Measurements from ENCODE around the gene AFF2. TPM values are rescaled to one million over a fixed set of nuclear protein-coding genes. Genes with fewer than 3 reads are reported as not detected.

AFF2 gene
- total and polyA plus RNA-seq, 5 donors from 2014 or later, result 1.1 TPM; not detected in 4

GRCh38 chrX:148722966-148723365 is 222.5 kb downstream of the AFF2 start:
- Mint-ChIP-seq H3K36me3 (no peaks in the 10 kb centered on the region), H3K27me3 (no peaks in the 10 kb centered on the region)
- H3K27me3 ChIP-seq (ENCODE audit: control insufficient read depth, insufficient read depth, low read length), result no peaks in the 10 kb centered on the region

DNA sequence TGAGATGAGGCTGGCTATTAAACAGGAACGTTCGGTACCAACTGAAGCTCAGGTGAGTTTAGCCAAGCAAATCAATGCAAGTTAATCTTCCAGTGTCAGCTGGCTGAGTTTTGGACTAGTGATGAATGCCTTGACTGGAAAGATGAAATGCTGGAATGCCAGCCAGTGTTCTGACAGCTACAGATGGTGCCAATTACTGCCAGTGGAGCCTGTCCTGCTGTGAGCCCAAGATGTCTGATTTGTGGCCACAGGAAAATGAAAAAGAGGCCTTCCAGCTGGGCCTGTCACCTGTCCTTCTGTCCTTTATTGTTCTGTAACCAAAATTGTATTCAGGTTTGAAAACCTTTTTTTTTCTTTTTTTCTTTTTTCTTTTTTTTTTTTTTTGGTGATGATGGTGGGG is 223.1 kb downstream of the AFF2 start:
- Mint-ChIP-seq H3K36me3 (no peaks in the 10 kb centered on the region), H3K27ac (no peak overlapping the region), H3K27me3 (no peaks in the 10 kb centered on the region), H3K9me3 (no peaks in the 10 kb centered on the region), H3K4me3 (no peak overlapping the region), H3K4me1 (no peaks in the 10 kb centered on the region)
- DNase-seq (no peak), ATAC-seq (ENCODE audit: low read depth in 2 of 2) (no peak)
- H3K27me3 ChIP-seq (ENCODE audit: control insufficient read depth, insufficient read depth, low read length), result no peaks in the 10 kb centered on the region
- no peaks in the 10 kb centered on the region for H3K9me3 ChIP-seq (ENCODE audit: control insufficient read depth in 2 of 2, low read length in 2 of 2)
- H3K36me3 ChIP-seq (ENCODE audit: control insufficient read depth, insufficient read depth, low read length), result no peaks in the 10 kb centered on the region
- H3K4me1 ChIP-seq (ENCODE audit: control insufficient read depth, insufficient read depth, low read length, poor library complexity, severe bottlenecking), result no peaks in the 10 kb centered on the region
- H3K27ac ChIP-seq (ENCODE audit: insufficient read depth, low read length, poor library complexity, severe bottlenecking), result no peak overlapping the region
- H3K4me3 ChIP-seq (ENCODE audit: low read depth, low read length), result no peak overlapping the region

More at GRCh38 chrX:148722966-148723365, 222.5 kb downstream of the AFF2 start:
- no peaks in the 10 kb centered on the region for H3K36me3 ChIP-seq (ENCODE audit: control insufficient read depth, insufficient read depth, low read length)
- H3K9me3 ChIP-seq (ENCODE audit: control insufficient read depth in 2 of 2, low read length in 2 of 2), result no peaks in the 10 kb centered on the region
- Mint-ChIP-seq H3K4me3 (no peak overlapping the region), H3K27ac (no peak overlapping the region), H3K4me1 (no peaks in the 10 kb centered on the region), H3K9me3 (no peaks in the 10 kb centered on the region)
- no peaks in the 10 kb centered on the region for H3K4me1 ChIP-seq (ENCODE audit: control insufficient read depth, insufficient read depth, low read length, poor library complexity, severe bottlenecking)
- no peak for DNase-seq
- no peak overlapping the region for H3K27ac ChIP-seq (ENCODE audit: insufficient read depth, low read length, poor library complexity, severe bottlenecking)
- no peak overlapping the region for H3K4me3 ChIP-seq (ENCODE audit: low read depth, low read length)
- no peak for ATAC-seq (ENCODE audit: low read depth in 2 of 2)

DNA sequence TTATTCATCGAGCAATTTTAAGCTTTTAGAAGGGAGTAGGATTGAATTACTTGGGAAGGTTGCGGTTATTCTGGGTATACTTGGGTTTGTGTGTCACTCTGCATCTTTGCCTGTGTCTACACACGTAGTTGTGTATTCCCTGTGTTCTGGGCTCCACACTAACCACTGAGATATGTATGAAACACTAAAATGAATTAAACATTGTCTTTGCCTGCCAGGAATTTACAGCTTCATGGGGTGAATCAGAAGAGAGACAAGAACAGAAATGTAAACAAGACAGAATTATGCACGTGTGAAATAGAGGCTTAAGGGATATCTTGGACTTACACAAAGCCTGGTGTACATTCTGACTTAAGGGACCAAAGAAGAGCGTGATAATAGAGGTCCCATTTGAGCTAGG is 228.5 kb downstream of the AFF2 start:
- Mint-ChIP-seq H3K9me3 (no peaks in the 10 kb centered on the region), H3K4me3 (no peak overlapping the region), H3K27ac (no peak overlapping the region), H3K27me3 (no peaks in the 10 kb centered on the region), H3K4me1 (no peaks in the 10 kb centered on the region), H3K36me3 (no peaks in the 10 kb centered on the region)
- no peaks in the 10 kb centered on the region for H3K9me3 ChIP-seq (ENCODE audit: control insufficient read depth in 2 of 2, low read length in 2 of 2)
- no peak for ATAC-seq (ENCODE audit: low read depth in 2 of 2)
- no peak overlapping the region for H3K4me3 ChIP-seq (ENCODE audit: low read depth, low read length)
- H3K4me1 ChIP-seq (ENCODE audit: control insufficient read depth, insufficient read depth, low read length, poor library complexity, severe bottlenecking), result no peaks in the 10 kb centered on the region
- no peaks in the 10 kb centered on the region for H3K27me3 ChIP-seq (ENCODE audit: control insufficient read depth, insufficient read depth, low read length)
- DNase-seq, result no peak
- H3K27ac ChIP-seq (ENCODE audit: insufficient read depth, low read length, poor library complexity, severe bottlenecking), result no peak overlapping the region
- H3K36me3 ChIP-seq (ENCODE audit: control insufficient read depth, insufficient read depth, low read length), result no peaks in the 10 kb centered on the region

- H3K4me3 Mint-ChIP-seq, result no peak overlapping the region
- H3K36me3 Mint-ChIP-seq, result no peaks in the 10 kb centered on the region
These were observed 232.3 kb downstream of the AFF2 start for GRCh38 chrX:148732743-148733142.

GRCh38 chrX:148741441-148741840 is 241.0 kb downstream of the AFF2 start:
- Mint-ChIP-seq H3K4me3 (no peak overlapping the region), H3K27ac (no peak overlapping the region), H3K9me3 (peaks cover 0 to 3% (median 0%) of the 10 kb centered on the region in 7 donors), H3K4me1 (peaks cover 0 to 4% (median 0%) of the 10 kb centered on the region in 4 donors), H3K27me3 (no peaks in the 10 kb centered on the region), H3K36me3 (no peaks in the 10 kb centered on the region)
- H3K36me3 ChIP-seq (ENCODE audit: control insufficient read depth, insufficient read depth, low read length), result no peaks in the 10 kb centered on the region
- H3K9me3 ChIP-seq (ENCODE audit: control insufficient read depth in 2 of 2, low read length in 2 of 2), result no peaks in the 10 kb centered on the region
- DNase-seq (no peak), ATAC-seq (ENCODE audit: low read depth in 2 of 2) (no peak)
- no peak overlapping the region for H3K27ac ChIP-seq (ENCODE audit: insufficient read depth, low read length, poor library complexity, severe bottlenecking)
- no peaks in the 10 kb centered on the region for H3K4me1 ChIP-seq (ENCODE audit: control insufficient read depth, insufficient read depth, low read length, poor library complexity, severe bottlenecking)
- H3K27me3 ChIP-seq (ENCODE audit: control insufficient read depth, insufficient read depth, low read length), result no peaks in the 10 kb centered on the region
- H3K4me3 ChIP-seq (ENCODE audit: low read depth, low read length), result no peak overlapping the region

More at GRCh38 chrX:148732743-148733142, 232.3 kb downstream of the AFF2 start:
- Mint-ChIP-seq H3K9me3 (no peaks in the 10 kb centered on the region), H3K27ac (no peak overlapping the region), H3K27me3 (no peaks in the 10 kb centered on the region), H3K4me1 (no peaks in the 10 kb centered on the region)
- Histone ChIP-seq H3K27ac (ENCODE audit: insufficient read depth, low read length, poor library complexity, severe bottlenecking) (no peak overlapping the region), H3K36me3 (ENCODE audit: control insufficient read depth, insufficient read depth, low read length) (no peaks in the 10 kb centered on the region), H3K4me3 (ENCODE audit: low read depth, low read length) (no peak overlapping the region), H3K4me1 (ENCODE audit: control insufficient read depth, insufficient read depth, low read length, poor library complexity, severe bottlenecking) (no peaks in the 10 kb centered on the region), H3K9me3 (ENCODE audit: control insufficient read depth in 2 of 2, low read length in 2 of 2) (no peaks in the 10 kb centered on the region), H3K27me3 (ENCODE audit: control insufficient read depth, insufficient read depth, low read length) (no peaks in the 10 kb centered on the region)
- no peak for ATAC-seq (ENCODE audit: low read depth in 2 of 2)
- DNase-seq, result no peak

- H3K9me3 Mint-ChIP-seq, result no peaks in the 10 kb centered on the region
- Histone ChIP-seq H3K27me3 (ENCODE audit: control insufficient read depth, insufficient read depth, low read length) (no peaks in the 10 kb centered on the region), H3K9me3 (ENCODE audit: control insufficient read depth in 2 of 2, low read length in 2 of 2) (no peaks in the 10 kb centered on the region), H3K4me3 (ENCODE audit: low read depth, low read length) (no peak overlapping the region), H3K36me3 (ENCODE audit: control insufficient read depth, insufficient read depth, low read length) (no peaks in the 10 kb centered on the region), H3K4me1 (ENCODE audit: control insufficient read depth, insufficient read depth, low read length, poor library complexity, severe bottlenecking) (no peaks in the 10 kb centered on the region), H3K27ac (ENCODE audit: insufficient read depth, low read length, poor library complexity, severe bottlenecking) (no peak overlapping the region)
- no peaks in the 10 kb centered on the region for H3K4me1 Mint-ChIP-seq
- peak overlapping the region in 1 of 4 donors; percentile 38 for H3K4me3 Mint-ChIP-seq
- DNase-seq, result no peak
- H3K27ac Mint-ChIP-seq, result no peak overlapping the region
- H3K36me3 Mint-ChIP-seq, result no peaks in the 10 kb centered on the region
- no peak for ATAC-seq (ENCODE audit: low read depth in 2 of 2)
- H3K27me3 Mint-ChIP-seq, result no peaks in the 10 kb centered on the region
These were observed 254.7 kb downstream of the AFF2 start for GRCh38 chrX:148755111-148755510.

- Histone ChIP-seq H3K4me3 (ENCODE audit: low read depth, low read length) (no peak overlapping the region), H3K4me1 (ENCODE audit: control insufficient read depth, insufficient read depth, low read length, poor library complexity, severe bottlenecking) (no peaks in the 10 kb centered on the region), H3K36me3 (ENCODE audit: control insufficient read depth, insufficient read depth, low read length) (no peaks in the 10 kb centered on the region), H3K27me3 (ENCODE audit: control insufficient read depth, insufficient read depth, low read length) (no peaks in the 10 kb centered on the region), H3K9me3 (ENCODE audit: control insufficient read depth in 2 of 2, low read length in 2 of 2) (no peaks in the 10 kb centered on the region), H3K27ac (ENCODE audit: insufficient read depth, low read length, poor library complexity, severe bottlenecking) (no peak overlapping the region)
- peaks cover 0 to 4% (median 0%) of the 10 kb centered on the region in 7 donors for H3K9me3 Mint-ChIP-seq
- no peaks in the 10 kb centered on the region for H3K36me3 Mint-ChIP-seq
- H3K27me3 Mint-ChIP-seq, result no peaks in the 10 kb centered on the region
- H3K4me3 Mint-ChIP-seq, result no peak overlapping the region
- DNase-seq (no peak), ATAC-seq (ENCODE audit: low read depth in 2 of 2) (no peak)
- no peak overlapping the region for H3K27ac Mint-ChIP-seq
- no peaks in the 10 kb centered on the region for H3K4me1 Mint-ChIP-seq
These were observed 263.5 kb downstream of the AFF2 start for GRCh38 chrX:148763896-148764295.

- no peaks in the 10 kb centered on the region for H3K27me3 Mint-ChIP-seq
- no peak for ATAC-seq (ENCODE audit: low read depth in 2 of 2)
- H3K27ac Mint-ChIP-seq, result no peak overlapping the region
- H3K9me3 ChIP-seq (ENCODE audit: control insufficient read depth in 2 of 2, low read length in 2 of 2), result no peaks in the 10 kb centered on the region
- H3K36me3 ChIP-seq (ENCODE audit: control insufficient read depth, insufficient read depth, low read length), result no peaks in the 10 kb centered on the region
- no peaks in the 10 kb centered on the region for H3K36me3 Mint-ChIP-seq
- H3K27ac ChIP-seq (ENCODE audit: insufficient read depth, low read length, poor library complexity, severe bottlenecking), result no peak overlapping the region
- no peaks in the 10 kb centered on the region for H3K27me3 ChIP-seq (ENCODE audit: control insufficient read depth, insufficient read depth, low read length)
- H3K4me3 ChIP-seq (ENCODE audit: low read depth, low read length), result no peak overlapping the region
- DNase-seq, result no peak
- no peak overlapping the region for H3K4me3 Mint-ChIP-seq
- H3K4me1 ChIP-seq (ENCODE audit: control insufficient read depth, insufficient read depth, low read length, poor library complexity, severe bottlenecking), result no peaks in the 10 kb centered on the region
- peaks cover 0 to 4% (median 0%) of the 10 kb centered on the region in 7 donors for H3K9me3 Mint-ChIP-seq
- H3K4me1 Mint-ChIP-seq, result no peaks in the 10 kb centered on the region
These were observed 267.9 kb downstream of the AFF2 start for GRCh38 chrX:148768296-148768695.
